ENCODE measurements around the gene NOL4L.
A peak's percentile ranks its signal among the peaks of the same experiment; 100 is the strongest.

The NOL4L gene

DNA sequence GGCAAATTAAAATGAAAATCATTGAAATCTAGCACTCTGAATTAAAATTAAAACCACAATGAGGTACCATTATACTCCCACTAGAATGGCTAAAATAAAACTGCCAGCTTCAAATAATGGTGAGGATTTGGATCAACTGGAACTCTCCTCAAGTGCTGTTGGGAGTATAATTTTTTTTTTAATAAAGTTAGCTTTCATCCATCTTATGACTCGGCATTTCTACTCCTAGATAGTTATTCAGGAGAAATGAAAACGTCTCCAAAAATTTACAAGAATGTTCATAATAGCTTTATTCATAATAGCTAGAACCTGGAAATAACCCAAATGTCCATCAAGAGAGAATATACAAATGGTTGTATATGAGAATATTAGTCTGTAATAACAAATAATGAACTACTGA is 163.8 kb downstream of the NOL4L start:
- DNase-seq (ENCODE audit: low spot score), result no peak

DNA sequence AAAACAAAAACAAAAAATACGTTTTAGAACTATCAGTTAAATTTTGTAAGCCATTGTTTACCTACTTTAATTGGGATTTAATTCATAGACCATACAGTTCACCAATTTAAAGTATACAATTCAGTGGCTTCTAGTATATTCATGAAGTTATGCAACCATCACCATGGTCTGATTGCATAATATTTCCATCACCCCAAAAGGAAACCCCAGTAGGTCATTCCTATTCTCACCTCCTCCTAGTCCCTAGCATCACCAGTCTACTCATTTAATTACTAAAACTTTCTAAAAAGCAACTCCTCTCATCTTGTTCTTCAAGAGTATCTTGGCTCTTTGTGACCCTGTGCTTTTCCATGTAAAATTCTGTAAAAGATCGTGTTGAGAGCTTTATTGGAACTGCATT is 166.8 kb downstream of the NOL4L start:
- DNase-seq (ENCODE audit: low spot score), result no peak

DNA sequence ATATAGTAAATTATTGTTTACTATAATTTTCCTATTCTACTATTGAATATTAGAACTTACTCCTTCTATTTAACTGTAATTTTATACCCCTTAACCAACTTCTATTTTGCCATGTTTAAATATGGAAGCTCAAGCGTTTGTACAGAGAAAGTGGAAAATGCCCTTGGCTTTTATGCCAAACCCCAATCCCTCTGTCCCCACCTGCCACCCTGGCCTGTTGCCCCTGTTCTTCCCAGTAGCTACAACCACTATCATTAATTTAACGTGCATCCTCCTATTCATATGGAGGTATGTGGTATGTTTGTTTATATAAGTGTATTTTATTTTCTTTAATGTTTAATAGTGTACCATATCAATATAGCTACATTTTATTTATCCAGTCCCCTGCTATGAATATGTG is 168.9 kb downstream of the NOL4L start:
- DNase-seq (ENCODE audit: low spot score), result no peak

DNA sequence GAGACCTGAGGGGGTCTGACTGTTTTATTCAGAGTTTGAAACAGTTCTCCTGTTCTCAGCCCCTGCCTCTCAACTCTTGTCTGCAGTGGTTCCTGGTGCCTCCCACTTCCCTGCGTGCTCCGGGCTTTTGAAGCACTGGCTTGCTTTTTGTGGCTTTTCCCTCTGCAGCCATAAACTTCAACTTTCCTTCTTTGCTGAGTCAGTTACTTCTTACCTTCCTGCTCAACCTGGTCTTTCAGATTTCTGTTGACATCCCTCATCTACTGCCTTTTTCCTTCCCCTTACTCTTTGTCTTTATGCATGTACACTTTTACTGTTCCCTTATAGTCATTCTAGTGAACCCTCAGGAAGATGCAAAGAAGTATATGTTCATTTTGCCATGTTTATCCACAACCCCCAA is 169.6 kb downstream of the NOL4L start:
- DNase-seq (ENCODE audit: low spot score), result no peak

DNA sequence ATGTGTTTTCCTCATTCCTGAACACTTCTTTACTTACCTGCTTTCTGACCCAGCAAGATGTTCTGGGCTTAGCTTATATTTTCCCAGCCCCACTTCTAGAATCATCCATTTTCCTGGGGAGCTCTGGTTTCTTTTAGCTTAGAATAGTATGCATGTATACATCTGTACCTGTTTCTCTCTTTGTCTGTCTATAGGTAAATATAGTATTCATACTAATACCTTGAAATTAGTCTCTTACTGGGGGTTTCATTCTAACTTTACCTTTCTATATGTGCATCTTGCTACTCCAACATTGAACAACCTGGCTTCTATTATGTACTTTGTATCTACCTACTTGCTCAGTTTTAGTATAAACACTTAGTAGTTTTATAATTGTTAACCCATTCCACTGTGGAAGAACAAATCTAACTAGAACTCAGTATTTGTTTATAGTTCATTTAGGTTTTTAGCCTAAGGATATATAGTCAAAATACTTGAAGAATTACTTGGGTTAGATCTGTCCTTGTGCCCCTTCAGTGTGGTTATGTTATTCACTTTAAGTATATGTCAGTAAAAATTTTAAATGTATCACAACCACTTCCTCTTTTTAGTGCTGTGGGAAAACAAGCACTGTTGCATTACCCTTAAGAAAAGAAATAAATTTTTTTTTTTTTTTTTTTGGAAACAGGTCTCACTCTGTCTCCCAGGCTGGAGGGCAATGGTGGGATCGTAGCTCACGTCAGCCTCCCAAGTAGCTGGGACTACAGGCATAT is 173.0 kb downstream of the NOL4L start:
- DNase-seq (ENCODE audit: low spot score), result no peak

DNA sequence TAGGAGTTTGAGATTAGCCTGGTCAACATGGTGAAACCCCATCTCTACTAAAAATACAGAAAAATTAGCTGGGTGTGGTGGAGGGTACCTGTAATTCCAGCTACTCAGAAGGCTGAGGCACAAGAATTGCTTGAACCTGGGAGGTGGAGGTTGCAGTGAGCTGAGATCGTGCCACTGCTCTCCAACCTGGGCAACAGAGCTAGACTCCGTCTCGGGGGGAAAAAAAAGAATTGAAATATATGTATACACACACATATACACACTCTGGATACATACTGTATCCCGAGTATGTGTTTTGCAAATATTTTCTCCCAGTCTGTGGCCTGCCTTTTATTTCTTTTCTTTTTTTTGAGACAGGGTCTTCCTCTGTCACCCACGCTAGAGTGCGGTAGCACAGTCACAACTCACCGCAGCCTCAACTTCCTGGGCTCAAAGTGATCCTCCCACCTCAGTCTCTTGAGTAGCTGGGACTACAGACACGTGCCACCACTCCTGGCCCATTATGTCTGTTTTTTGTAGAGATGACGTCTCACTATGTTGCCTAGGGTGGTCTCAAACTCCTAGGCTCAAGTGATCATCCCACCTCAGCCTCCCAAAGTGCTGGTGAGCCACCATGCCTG is 177.9 kb downstream of the NOL4L start:
- peak; percentile 59 for DNase-seq (ENCODE audit: low spot score)

DNA sequence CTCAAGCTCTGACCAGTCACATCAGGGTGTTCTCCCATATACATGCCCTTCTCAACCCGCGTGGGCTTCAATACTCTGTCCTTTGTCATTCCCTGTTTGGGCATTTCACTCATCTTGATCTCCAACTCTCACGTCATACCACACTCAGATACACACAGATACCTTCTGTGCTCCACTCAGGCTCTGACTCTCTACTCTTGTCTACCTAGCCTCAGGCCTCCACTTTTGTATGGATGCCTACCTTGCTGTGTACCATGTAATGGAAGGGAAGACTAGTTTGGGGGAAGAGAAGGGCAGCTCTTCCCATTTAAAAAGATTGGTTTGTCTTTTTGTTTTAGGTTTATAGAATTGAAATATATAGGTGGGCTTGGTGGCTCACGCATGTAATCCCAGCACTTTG is 178.4 kb downstream of the NOL4L start:
- DNase-seq (ENCODE audit: low spot score), result no peak

DNA sequence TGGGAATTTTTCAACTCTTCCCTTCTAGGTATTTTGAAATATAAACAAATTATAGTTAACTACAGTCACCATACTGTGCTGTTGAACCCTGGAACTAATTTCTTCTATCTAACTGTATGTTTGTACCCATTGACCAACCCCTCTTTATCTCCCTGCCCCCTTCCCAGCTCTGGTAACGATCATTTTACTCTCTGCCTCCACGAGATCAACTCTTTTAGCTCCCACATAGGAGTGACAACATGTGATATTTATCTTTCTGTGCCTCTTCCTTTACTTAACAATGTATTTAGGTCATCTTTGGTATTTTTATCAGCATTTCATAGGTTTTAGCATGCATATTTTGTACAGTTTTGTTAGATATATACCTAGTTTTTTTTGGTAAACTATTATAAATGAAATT is 181.1 kb downstream of the NOL4L start:
- DNase-seq (ENCODE audit: low spot score), result no peak

DNA sequence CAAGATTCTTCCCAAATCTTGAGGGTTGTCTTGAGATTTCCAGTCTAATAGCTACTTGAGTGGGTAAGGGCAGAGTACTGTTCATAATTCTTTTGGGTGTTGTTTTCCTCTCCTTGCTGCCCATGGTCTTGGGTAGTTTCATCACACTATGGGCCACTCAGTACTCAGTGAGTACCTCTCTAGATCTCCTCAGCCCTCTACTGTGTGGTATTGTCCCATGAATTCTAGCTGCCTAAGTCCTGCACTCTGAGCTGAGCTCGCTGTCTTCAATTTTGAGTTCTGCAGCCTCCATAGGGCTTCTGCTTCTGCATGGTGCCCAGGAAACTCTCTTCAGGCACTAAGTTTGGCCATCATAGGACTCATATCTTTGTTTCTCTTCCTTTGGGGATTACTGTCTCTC is 184.7 kb downstream of the NOL4L start:
- DNase-seq (ENCODE audit: low spot score), result no peak

DNA sequence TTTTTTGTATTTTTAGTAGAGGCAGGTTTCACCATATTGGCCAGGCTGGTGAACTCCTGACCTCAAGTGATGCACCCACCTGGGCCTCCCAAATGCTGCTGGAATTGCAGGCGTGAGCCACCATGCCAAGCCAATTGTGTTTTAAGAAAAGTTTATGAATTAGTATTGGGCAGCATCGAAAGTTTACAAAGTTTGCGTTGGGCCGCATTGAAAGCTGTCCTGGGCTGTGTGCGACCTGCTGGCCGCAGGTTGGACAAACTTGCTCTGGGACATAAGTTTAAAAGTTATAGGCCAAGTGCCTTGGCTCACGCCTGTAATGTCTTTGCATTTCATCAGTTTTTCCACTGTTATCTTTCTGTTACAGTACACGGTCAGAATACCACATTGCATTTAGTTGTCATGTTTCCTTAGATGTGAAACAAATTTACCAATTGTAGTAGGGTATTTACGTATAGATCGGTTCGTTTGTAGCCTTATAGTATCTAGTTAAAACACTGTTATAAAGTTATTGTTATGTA is 187.5 kb downstream of the NOL4L start:
- no peak for DNase-seq (ENCODE audit: low spot score)

DNA sequence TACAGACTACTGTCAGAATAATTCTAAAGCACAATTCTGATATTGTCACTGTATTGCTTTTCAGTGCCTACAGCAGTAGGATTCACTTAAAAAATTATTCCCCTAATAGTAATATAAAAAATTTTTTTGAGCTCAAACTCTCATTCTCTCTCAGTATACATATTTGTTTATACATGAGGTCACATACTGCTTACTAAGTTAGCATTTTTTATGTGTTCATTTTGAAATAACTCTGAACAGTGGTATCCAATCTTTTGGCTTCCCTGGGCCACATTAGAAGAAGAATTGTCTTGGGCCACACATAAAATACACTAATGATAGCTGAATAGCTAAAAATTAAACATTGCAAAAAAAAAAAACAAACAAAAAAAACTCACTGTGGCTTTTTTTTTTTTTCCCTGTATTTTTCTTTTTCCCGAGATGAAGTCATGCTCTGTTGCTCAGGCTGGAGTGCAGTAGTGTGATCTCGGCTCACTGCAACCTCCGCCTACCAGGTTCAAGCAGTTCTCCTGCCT is 188.4 kb downstream of the NOL4L start:
- no peak for DNase-seq (ENCODE audit: low spot score)

DNA sequence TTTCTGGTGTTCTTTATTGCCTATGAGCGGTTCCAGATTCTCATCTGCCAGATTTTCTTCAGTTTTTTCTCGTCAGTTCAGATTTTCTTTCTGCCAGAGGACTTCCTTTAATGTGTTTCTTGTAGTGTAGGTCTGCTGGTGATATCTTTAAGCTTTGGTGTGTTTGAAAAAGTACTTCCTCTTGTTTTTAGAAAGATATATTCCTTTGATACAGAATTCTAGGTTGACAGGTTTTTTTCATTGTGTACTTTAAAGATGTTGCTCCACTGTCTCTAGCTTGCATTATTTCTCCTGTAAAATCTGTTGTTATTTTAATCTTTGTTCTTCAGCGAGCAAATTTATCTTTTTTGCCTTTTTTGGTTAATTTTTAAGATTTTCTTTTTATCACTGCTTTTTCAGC is 190.1 kb downstream of the NOL4L start:
- no peak for DNase-seq (ENCODE audit: low spot score)
